H1 (cell line): Measurements from ENCODE around the gene LMAN2. TPM values are rescaled to one million over a fixed set of nuclear protein-coding genes. Genes with fewer than 3 reads are reported as not detected.

Experiments
- CTCF ChIA-PET: fragments of 300-600 bp; sonication (Branson Sonifier 250); formaldehyde crosslinking; loops from one replicate; lab custom pipeline; 2021; ENCODE audit not compliant: partially characterized antibody; lab: Charles Lee
- POLR2A ChIA-PET: fragments of 300-600 bp; sonication (Branson Sonifier 250); formaldehyde crosslinking; loops from one replicate; lab custom pipeline; 2021; ENCODE audit warnings: inconsistent platforms; ENCODE audit not compliant: partially characterized antibody; lab: Charles Lee
- DNase-seq, 2 experiments: peaks; one replicate each; pipeline versions ENCODE4 v3.0.0 to v3.0.0-alpha.2; 2010 to 2022; ENCODE audit warnings: low spot score in 2 of 2, low read depth in 1 of 2, mixed read lengths in 1 of 2
- FAIRE-seq: peaks from 2 replicates; lab custom pipeline; 2011; peaks lifted over from hg19 to GRCh38; lab: Jason Lieb, UNC
- H2AFZ ChIP-seq: 2 replicates; pipeline ENCODE4 v1.8.1; 2012; ENCODE audit warnings: low read length, inconsistent platforms
- H2AK5ac ChIP-seq: 2 replicates; pipeline ENCODE4 v1.6.1; 2013; ENCODE audit warnings: low read depth, low read length
- H2BK120ac ChIP-seq: replicated peaks from 2 replicates; pipeline ENCODE3; 2013; ENCODE audit warnings: low read depth, low read length, inconsistent platforms
- H2BK12ac ChIP-seq: 2 replicates; pipeline ENCODE4 v1.6.1; 2013; ENCODE audit warnings: low read depth, low read length
- H2BK15ac ChIP-seq: 2 replicates; pipeline ENCODE4 v1.6.1; 2013; ENCODE audit warnings: low read length
- H2BK20ac ChIP-seq: 2 replicates; pipeline ENCODE4 v1.6.1; 2013; ENCODE audit warnings: low read length
- H2BK5ac ChIP-seq: 2 replicates; pipeline ENCODE4 v1.6.1; 2013; ENCODE audit warnings: low read depth, low read length
- H3K14ac ChIP-seq: 2 replicates; pipeline ENCODE4 v1.6.1; 2013; ENCODE audit warnings: inconsistent platforms; ENCODE audit not compliant: insufficient read length
- H3K18ac ChIP-seq: 2 replicates; pipeline ENCODE4 v1.6.1; 2013; ENCODE audit warnings: low read length; ENCODE audit errors: extremely low read depth
- H3K23ac ChIP-seq: 2 replicates; pipeline ENCODE4 v1.6.1; 2013; ENCODE audit warnings: inconsistent platforms; ENCODE audit not compliant: insufficient read length
- H3K23me2 ChIP-seq: 2 replicates; pipeline ENCODE4 v1.6.1; 2013; ENCODE audit warnings: low read depth, low read length
- H3K27ac ChIP-seq: 2 replicates; pipeline ENCODE4 v1.6.1; 2011; ENCODE audit warnings: low read depth, low read length, inconsistent platforms
- H3K27me3 ChIP-seq, 4 experiments: replicated peaks in 1 of 4; 1 replicate in 1 of 4; 2 replicates in 3 of 4; pipeline versions ENCODE4 v1.6.1 to v1.8.1; 2011 to 2013; ENCODE audit warnings: low read length in 3 of 4, mild to moderate bottlenecking in 3 of 4, inconsistent platforms in 2 of 4, mixed read lengths in 2 of 4, moderate library complexity in 1 of 4; ENCODE audit not compliant: control insufficient read depth in 3 of 4, insufficient read depth in 3 of 4; ENCODE audit errors: extremely low read depth in 1 of 4
- H3K36me3 ChIP-seq, 4 experiments: 2 replicates each; pipeline versions ENCODE4 v1.6.1 to v1.8.1; 2011 to 2013; ENCODE audit warnings: mild to moderate bottlenecking in 4 of 4, low read length in 3 of 4, moderate library complexity in 2 of 4, control low read depth in 1 of 4, inconsistent platforms in 1 of 4; ENCODE audit not compliant: insufficient read depth in 4 of 4, control insufficient read depth in 2 of 4
- H3K4ac ChIP-seq: replicated peaks from 2 replicates; pipeline ENCODE3; 2013; ENCODE audit warnings: low read length, low read depth, mixed read lengths, inconsistent platforms; ENCODE audit not compliant: insufficient read length
- H3K4me1 ChIP-seq, 4 experiments: replicated peaks in 1 of 4; 1 replicate in 1 of 4; 2 replicates in 3 of 4; pipeline versions ENCODE4 v1.6.1 to v1.8.1; 2011 to 2013; ENCODE audit warnings: low read length in 3 of 4, inconsistent platforms in 2 of 4, mixed read lengths in 1 of 4; ENCODE audit not compliant: insufficient read depth in 4 of 4, control insufficient read depth in 3 of 4
- H3K4me2 ChIP-seq, 2 experiments: 2 replicates each; pipeline versions ENCODE4 v1.6.1 to v1.8.1; 2011 to 2013; ENCODE audit warnings: low read depth in 2 of 2, low read length in 2 of 2, control low read depth in 1 of 2, inconsistent platforms in 1 of 2, mild to moderate bottlenecking in 1 of 2; ENCODE audit not compliant: insufficient read depth in 1 of 2
- H3K4me3 ChIP-seq, 4 experiments: fragments of 200-600, 300-600 bp in 1 of 4; sonication (generic), shearing (Covaris generic), sonication (Bioruptor Twin) in 1 of 4; 2 replicates each; pipeline versions ENCODE4 v1.5.1 to v1.8.1; 2011 to 2016; ENCODE audit warnings: low read length in 4 of 4, low read depth in 3 of 4, control low read depth in 2 of 4, inconsistent platforms in 2 of 4, mild to moderate bottlenecking in 2 of 4, mixed read lengths in 1 of 4, moderate library complexity in 1 of 4; ENCODE audit not compliant: insufficient read depth in 2 of 4; ENCODE audit errors: extremely low read depth in 1 of 4
- H3K56ac ChIP-seq: replicated peaks from 2 replicates; pipeline ENCODE3; 2013; ENCODE audit warnings: low read depth, mild to moderate bottlenecking, mixed read lengths, low read length, inconsistent platforms; ENCODE audit not compliant: insufficient read length
- H3K79me1 ChIP-seq: 2 replicates; pipeline ENCODE4 v1.6.1; 2013; ENCODE audit warnings: low read depth, low read length, control low read depth
- H3K79me2 ChIP-seq, 2 experiments: 2 replicates each; pipeline versions ENCODE4 v1.6.1 to v1.8.1; 2012 to 2013; ENCODE audit warnings: low read length in 2 of 2, mild to moderate bottlenecking in 2 of 2, inconsistent platforms in 1 of 2; ENCODE audit not compliant: insufficient read depth in 2 of 2, control insufficient read depth in 1 of 2
- H3K9ac ChIP-seq, 4 experiments: replicated peaks in 1 of 4; 1 replicate in 1 of 4; 2 replicates in 3 of 4; pipeline versions ENCODE4 v1.6.1 to v1.8.1; 2011 to 2013; ENCODE audit warnings: low read depth in 3 of 4, low read length in 3 of 4, control low read depth in 2 of 4, mild to moderate bottlenecking in 2 of 4, moderate library complexity in 2 of 4, inconsistent platforms in 1 of 4; ENCODE audit errors: extremely low read depth in 1 of 4
- H3K9me3 ChIP-seq, 2 experiments: 2 replicates each; pipeline versions ENCODE4 v1.6.1 to v1.8.1; 2012 to 2013; ENCODE audit warnings: mild to moderate bottlenecking in 2 of 2, moderate library complexity in 2 of 2, control low read depth in 1 of 2, inconsistent platforms in 1 of 2, low read depth in 1 of 2, low read length in 1 of 2, mixed read lengths in 1 of 2; ENCODE audit not compliant: insufficient read depth in 2 of 2
- H4K20me1 ChIP-seq, 2 experiments: replicated peaks in 1 of 2; 2 replicates each; pipeline versions ENCODE3 to v1.8.1; 2011 to 2013; ENCODE audit warnings: inconsistent platforms in 2 of 2, low read length in 2 of 2, mild to moderate bottlenecking in 1 of 2; ENCODE audit not compliant: insufficient read depth in 2 of 2, control insufficient read depth in 1 of 2
- H4K5ac ChIP-seq: 2 replicates; pipeline ENCODE4 v1.6.1; 2013; ENCODE audit warnings: low read length, low read depth, mixed read lengths, inconsistent platforms; ENCODE audit not compliant: insufficient read length
- H4K8ac ChIP-seq: 2 replicates; pipeline ENCODE4 v1.8.0; 2013; ENCODE audit warnings: mild to moderate bottlenecking, moderate library complexity, low read length, inconsistent platforms; ENCODE audit not compliant: insufficient read depth; ENCODE audit errors: extremely low read depth
- H4K91ac ChIP-seq: replicated peaks from 2 replicates; pipeline ENCODE3; 2013; ENCODE audit warnings: low read length, mixed read lengths, inconsistent platforms; ENCODE audit not compliant: insufficient read length
- CHD1 ChIP-seq: IDR thresholded peaks from 2 replicates; pipeline ENCODE4 v1.6.1; 2012; ENCODE audit warnings: low read depth, low read length, improper control_type of control experiment
- POLR2AphosphoS5 ChIP-seq: IDR thresholded peaks from 2 replicates; pipeline ENCODE4 v1.6.1; 2011; ENCODE audit warnings: low read depth, low read length
- WGBS, 2 experiments: shearing (Covaris generic) in 1 of 2; methylation state at CpG; one replicate each; pipeline versions ENCODE4 v1.1.6 to v1.1.7; 2013 to 2015; ENCODE audit warnings: low lambda C conversion rate in 2 of 2, mixed read lengths in 2 of 2, inconsistent platforms in 1 of 2, low coverage in 1 of 2, missing lambda C conversion rate in 1 of 2; ENCODE audit not compliant: insufficient replicate concordance in 2 of 2, insufficient coverage in 1 of 2, insufficient read length in 1 of 2; ENCODE audit errors: extremely low coverage in 1 of 2, missing lambda C conversion rate in 1 of 2; 5-methylcytosine and 5-hydroxymethylcytosine counted together
- polyA plus RNA-seq, 7 experiments: library from polyadenylated mRNA; depleted of rRNA in 3 of 7; stranded (reverse) in 5 of 7; unstranded in 2 of 7; fragments of >200 nt in 5 of 7; fragments of 200-250 nt in 2 of 7; gene quantifications; 1 replicate in 5 of 7; 2 replicates in 1 of 7; 4 replicates in 1 of 7; pipeline versions ENCODE4 v1.2.1 to v1.2.3, GENCODE V29; 2011 to 2013; ENCODE audit warnings: missing spikeins in 2 of 7, mixed read lengths in 2 of 7
- total RNA-seq: library from RNA; stranded (reverse); fragmentation: NEBNext Ultra II Directional; extraction: Animal tissue kit (Norgen Biotek cat#: 25700); gene quantifications from 2 replicates; pipeline ENCODE4 v1.2.1, GENCODE V29; 2021

Gene LMAN2
- total and polyA plus RNA-seq, 2 of the 8 experiments (the other 6 are each of a cell fraction or from before 2014, with no cell fraction given), result 116 to 225 TPM

DNA sequence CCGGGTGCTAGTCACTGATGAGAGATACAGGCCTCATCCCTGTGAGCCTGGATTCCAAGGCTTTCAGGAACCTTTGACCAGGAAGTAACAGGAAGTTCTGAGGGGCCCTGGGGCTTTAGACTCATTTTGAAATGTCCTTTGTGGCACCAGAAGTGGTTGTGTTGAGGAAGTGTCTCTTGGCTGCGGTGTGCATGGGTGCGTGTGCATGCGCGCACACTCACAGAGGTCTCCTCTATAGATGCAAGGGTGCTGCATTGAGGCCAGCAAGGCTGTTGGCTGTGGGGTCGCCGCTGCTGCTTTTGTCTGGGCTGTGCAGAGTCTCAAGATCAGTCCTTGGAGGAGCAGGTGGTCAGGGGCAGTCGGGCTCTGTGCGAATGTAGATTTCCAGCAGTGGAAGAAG lies 55.5 kb downstream of the LMAN2 start:
- Histone ChIP-seq H3K4ac (no peak overlapping the region), H3K14ac (no peak overlapping the region), H4K91ac (no peak overlapping the region), H3K4me2 (no peak overlapping the region), H2BK15ac (no peak overlapping the region), H3K27me3 (no peaks in the 10 kb centered on the region), H2AK5ac (no peak overlapping the region), H3K27ac (no peak overlapping the region)
- FAIRE-seq, result no peak
- TF ChIP-seq CHD1 (no peak), POLR2AphosphoS5 (peak; percentile 33; the same call in 1 of the 2 replicates)
- TF ChIP-seq, all 59 proteins: peak for 1
- Histone ChIP-seq H2BK120ac (no peak overlapping the region), H3K36me3 (peaks cover 39 to 58% (median 48%) of the 10 kb centered on the region in 4 experiments), H3K23me2 (no peaks in the 10 kb centered on the region), H4K5ac (no peak overlapping the region), H3K79me1 (peaks cover 5% of the 10 kb centered on the region; the same call in 1 of the 2 replicates), H3K18ac (no peak overlapping the region), H3K79me2 (no peaks in the 10 kb centered on the region; a peak in 1 of 4 replicates), H3K4me3 (no peak overlapping the region), H2AFZ (no peak overlapping the region), H3K9me3 (no peaks in the 10 kb centered on the region), H2BK20ac (no peak overlapping the region), H3K23ac (no peak overlapping the region), H3K56ac (no peak overlapping the region), H4K20me1 (peaks cover 10 to 19% of the 10 kb centered on the region in 2 experiments), H4K8ac (no peak overlapping the region), H2BK12ac (no peak overlapping the region), H2BK5ac (no peak overlapping the region), H3K9ac (no peak overlapping the region), H3K4me1 (peaks cover 0 to 5% (median 2%) of the 10 kb centered on the region in 4 experiments; a peak in 5 of 7 replicates)
- ChIA-PET CTCF (interaction anchor here (1.2 to 6.5 kb wide), 2 partner anchors 14 to 142 kb away, joined by 3 to 37 read pairs; no protein-coding TSS in a partner anchor), POLR2A (interaction anchor here (1.1 to 12.1 kb wide), 3 partner anchors 8 to 160 kb away, joined by 4 to 111 read pairs (median 8); partner anchors contain the start of gene NSD1)
- DNase-seq, result no peak
- 93% methylated on average over 9 of the region's 9 CpGs; no CpG with 5 or more reads in 1 of the 2 experiments for WGBS, 2 experiments
